IPS-11a (cell line): ENCODE results near the gene MCM3.

Experiments used
- H3K4me3 ChIP-seq: one replicate; pipeline ENCODE4 v1.5.1; 2013; ENCODE audit warnings: low read depth, low read length, control low read depth

The MCM3 gene

GRCh38 chr6:52254731-52255378, 29.7 kb downstream of the MCM3 start:
- no peak overlapping the region for H3K4me3 ChIP-seq

DNA sequence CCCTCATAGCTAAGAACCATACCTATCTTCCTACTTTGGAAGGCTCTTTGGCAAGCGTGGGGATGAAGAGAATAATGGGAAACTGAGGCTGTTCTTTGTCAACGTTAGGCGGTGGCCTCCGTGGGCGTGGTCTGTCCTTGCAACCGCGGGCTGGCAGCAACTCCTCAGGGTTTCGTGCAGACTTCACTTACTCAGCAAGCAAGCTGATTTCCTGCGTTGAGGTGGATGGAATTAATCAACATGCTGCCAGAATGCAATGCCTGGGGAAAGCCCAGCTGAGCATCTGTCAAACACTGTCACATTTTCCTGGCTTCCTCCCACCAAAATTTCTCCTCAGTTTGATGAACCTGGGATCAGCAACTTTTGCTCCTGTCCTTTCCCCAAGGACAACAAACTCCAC, 31.0 kb downstream of the MCM3 start:
- H3K4me3 ChIP-seq, result no peak overlapping the region

DNA sequence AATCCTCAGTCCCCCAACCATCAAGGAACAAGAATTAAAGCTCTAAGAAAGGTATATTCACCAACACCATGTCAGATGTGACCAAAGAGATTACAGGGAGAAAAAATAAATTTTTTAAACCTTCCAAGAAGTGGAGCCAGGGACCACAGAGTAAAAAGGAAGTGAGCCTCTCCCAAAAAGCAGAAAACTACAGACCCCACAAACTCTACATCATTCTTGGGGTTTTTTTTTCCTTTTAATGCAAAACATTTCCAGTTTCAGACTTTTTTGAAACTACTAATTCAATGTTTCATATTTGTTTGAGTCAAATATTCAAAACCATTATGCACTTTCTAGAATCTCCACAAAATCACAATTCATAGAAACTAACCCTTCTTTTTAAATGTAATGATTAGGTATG, 33.4 kb downstream of the MCM3 start:
- no peak overlapping the region for H3K4me3 ChIP-seq

- no peak overlapping the region for H3K4me3 ChIP-seq
Observed at GRCh38 chr6:52249078-52249477, 35.5 kb downstream of the MCM3 start.

- no peak overlapping the region for H3K4me3 ChIP-seq
Observed at GRCh38 chr6:52245425-52245824, 39.1 kb downstream of the MCM3 start.

DNA sequence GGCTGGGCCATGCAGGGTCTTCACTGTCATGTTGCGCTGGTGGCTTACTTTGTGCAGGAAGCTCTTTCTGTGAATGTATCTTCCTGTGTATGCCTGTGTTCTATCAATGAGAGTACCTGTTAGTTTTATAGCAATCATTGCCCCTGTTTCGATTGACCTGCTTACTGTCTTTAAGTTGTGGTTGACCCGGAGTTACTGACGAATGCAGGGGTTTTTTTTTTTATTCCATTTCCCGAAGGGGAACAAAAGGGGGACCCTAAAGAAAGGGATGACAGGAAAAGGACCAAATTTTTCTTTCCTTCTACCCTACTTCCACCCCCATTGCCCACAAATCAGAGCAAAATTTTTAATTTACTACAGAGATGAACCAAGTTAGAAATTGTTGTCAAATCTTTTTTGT, 40.1 kb downstream of the MCM3 start, which contains the start of gene IL17F:
Gene IL17F (minus strand): TSS at position 101 of the 400 bp plus-strand sequence. CDS start 71 bp downstream, at position 30.
- H3K4me3 ChIP-seq, result no peak within 1 kb of the TSS

DNA sequence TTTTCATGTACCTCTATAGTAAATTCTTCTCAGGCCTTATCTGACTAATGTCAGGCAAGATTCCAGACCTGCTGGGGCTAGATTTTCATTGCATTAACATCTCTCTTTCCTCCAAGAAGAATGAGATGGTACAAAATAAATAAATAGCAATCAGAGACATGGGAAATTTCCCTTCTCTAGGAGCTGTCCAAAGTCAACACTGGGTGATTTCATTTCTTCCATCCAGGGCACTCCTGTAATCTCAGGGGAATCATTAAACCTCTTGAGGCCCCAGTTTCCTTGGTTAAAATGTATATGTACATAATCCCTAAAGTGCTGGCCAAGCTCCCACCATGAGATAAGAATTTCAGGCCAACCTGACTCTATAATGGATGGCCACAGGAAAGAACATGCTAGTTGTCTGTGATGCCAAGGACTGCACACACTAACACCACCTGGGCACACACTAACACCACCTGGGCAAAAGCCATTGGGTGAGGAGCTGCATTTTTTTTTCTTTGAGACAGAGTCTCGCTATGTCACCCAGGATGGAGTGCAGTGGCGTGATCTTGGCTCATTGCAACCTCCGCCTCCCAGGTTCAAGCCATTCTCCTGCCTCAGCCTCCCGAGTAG, 41.2 kb downstream of the MCM3 start:
- H3K4me3 ChIP-seq, result no peak overlapping the region

DNA sequence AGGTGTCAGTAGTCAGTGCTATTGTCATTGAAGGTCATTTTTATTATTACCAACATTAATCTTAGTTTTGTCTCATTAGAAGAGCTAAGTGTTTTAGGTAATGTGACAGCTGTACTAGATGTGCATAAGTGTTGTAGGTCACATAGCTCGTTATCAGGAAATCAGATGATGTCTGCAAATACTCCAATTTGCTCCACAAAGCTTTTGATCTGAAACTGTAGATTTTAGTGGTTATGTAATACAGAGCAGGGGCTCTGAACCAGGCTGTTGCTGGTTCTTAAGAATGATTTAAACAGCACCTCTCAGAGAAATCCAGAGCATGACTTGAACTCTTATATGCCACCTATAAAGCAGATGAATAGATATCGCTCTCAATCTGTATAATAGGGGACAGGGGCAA, 42.7 kb downstream of the MCM3 start:
- H3K4me3 ChIP-seq, result no peak overlapping the region

GRCh38 chr6:52233975-52234823, 50.3 kb downstream of the MCM3 start:
- no peak overlapping the region for H3K4me3 ChIP-seq

DNA sequence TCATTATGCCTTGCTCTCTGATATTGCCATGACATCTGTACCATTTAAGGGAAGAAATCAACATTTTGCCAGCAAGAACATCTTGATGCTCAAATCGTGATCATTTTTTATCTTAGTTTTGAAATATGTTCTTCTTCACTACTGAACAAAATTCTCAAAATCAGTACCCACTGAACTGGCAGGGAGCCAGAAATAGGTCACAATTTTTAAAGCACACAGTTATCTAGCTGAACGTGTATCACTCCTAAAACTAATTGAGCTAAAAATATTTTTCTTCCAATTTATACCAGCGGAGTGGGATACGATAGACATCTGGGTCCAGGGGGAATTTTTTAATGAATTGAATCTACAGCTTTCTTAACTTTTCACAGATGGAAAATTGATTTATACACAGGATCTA, 51.5 kb downstream of the MCM3 start:
- H3K4me3 ChIP-seq, result no peak overlapping the region

- no peak overlapping the region for H3K4me3 ChIP-seq
Observed at GRCh38 chr6:52231406-52232127, 53.0 kb downstream of the MCM3 start.

DNA sequence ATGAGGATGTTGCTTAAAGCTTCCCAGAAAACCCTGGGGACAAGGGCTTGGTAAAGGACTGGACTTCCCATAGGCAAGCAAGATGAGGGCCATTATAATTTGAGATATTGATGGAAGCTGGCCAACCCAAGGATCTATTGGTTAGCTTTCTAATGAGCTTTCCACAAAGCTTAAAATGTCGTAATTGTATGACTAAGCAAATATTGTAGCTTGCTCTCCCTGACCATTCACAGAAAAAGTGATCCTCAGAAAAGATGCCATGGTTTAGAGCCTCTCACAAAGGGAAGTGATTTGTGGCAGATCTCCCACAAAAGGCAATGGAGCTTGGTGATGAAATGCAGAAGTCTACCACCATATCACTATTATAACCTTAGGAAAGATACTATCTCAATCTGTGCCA, 53.9 kb downstream of the MCM3 start:
- no peak overlapping the region for H3K4me3 ChIP-seq

- H3K4me3 ChIP-seq, result no peak overlapping the region
Observed at GRCh38 chr6:52227495-52227894, 57.0 kb downstream of the MCM3 start.

- no peak overlapping the region for H3K4me3 ChIP-seq
Observed at GRCh38 chr6:52221302-52221701, 63.2 kb downstream of the MCM3 start.

- H3K4me3 ChIP-seq, result no peak overlapping the region
Observed at GRCh38 chr6:52217761-52218160, 66.8 kb downstream of the MCM3 start.

DNA sequence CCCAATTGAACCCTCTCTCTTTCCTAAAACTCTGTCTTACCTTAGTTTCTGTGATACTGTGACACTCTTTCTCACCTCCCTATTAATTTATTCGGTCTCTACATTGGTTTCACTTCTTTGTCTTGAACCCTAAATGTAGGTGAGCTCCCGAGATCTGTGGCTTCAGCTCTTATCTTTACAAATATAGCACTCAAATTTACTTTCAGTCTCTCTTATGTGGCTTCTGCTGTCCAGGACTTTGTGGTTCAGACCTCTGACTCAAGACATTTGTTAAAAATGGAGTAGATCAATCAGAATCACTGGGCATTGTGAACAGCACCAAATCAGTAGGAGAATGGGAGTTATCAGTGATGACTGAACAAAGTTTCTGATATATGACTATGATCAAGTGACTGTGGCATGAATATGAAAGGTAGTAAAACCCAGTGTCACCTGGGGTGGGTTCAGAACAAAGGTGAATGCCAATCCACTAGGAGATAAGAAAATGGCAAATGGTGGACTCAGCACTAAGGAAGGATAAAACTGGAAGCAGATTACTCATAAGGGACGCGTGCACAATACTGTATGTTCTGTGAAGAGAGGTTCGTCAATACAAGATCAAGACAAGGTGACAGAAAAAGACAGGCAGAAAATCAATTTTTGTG, 67.5 kb downstream of the MCM3 start:
- H3K4me3 ChIP-seq, result no peak overlapping the region

- no peak overlapping the region for H3K4me3 ChIP-seq
Observed at GRCh38 chr6:52215787-52216186, 68.8 kb downstream of the MCM3 start.
